ENCODE data around the gene PSMC6. TPM values are rescaled to one million over a fixed set of nuclear protein-coding genes. Genes with fewer than 3 reads are reported as not detected.

The PSMC6 gene
- total RNA-seq, 1 donor from 2014 or later, result 61.5 TPM

GRCh38 chr14:52730709-52731111 lies 23.7 kb downstream of the PSMC6 start:
- peak overlapping the region; percentile 89 for H3K27ac ChIP-seq

GRCh38 chr14:52733824-52734223 lies 26.8 kb downstream of the PSMC6 start:
- no peak for ATAC-seq
- no peak for DNase-seq
- intact Hi-C loops (cut with DNase I), result no loop called here
- Histone ChIP-seq H3K4me3 (no peak overlapping the region), H3K27ac (no peak overlapping the region), H3K4me1 (peaks cover 17% of the 10 kb centered on the region), H3K9me3 (no peaks in the 10 kb centered on the region), H3K36me3 (peaks cover 10% of the 10 kb centered on the region), H3K27me3 (no peaks in the 10 kb centered on the region)
- TF ChIP-seq, protein P1, sequence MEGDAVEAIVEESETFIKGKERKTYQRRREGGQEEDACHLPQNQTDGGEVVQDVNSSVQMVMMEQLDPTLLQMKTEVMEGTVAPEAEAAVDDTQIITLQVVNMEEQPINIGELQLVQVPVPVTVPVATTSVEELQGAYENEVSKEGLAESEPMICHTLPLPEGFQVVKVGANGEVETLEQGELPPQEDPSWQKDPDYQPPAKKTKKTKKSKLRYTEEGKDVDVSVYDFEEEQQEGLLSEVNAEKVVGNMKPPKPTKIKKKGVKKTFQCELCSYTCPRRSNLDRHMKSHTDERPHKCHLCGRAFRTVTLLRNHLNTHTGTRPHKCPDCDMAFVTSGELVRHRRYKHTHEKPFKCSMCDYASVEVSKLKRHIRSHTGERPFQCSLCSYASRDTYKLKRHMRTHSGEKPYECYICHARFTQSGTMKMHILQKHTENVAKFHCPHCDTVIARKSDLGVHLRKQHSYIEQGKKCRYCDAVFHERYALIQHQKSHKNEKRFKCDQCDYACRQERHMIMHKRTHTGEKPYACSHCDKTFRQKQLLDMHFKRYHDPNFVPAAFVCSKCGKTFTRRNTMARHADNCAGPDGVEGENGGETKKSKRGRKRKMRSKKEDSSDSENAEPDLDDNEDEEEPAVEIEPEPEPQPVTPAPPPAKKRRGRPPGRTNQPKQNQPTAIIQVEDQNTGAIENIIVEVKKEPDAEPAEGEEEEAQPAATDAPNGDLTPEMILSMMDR (IDR thresholded peaks at IDR 0.05), result no peak

More at GRCh38 chr14:52730709-52731111, 23.7 kb downstream of the PSMC6 start:
- ATAC-seq, result no peak
- no peak for DNase-seq
- intact Hi-C loops (cut with DNase I), result no loop called here
- no peaks in the 10 kb centered on the region for H3K9me3 ChIP-seq
- peak overlapping the region; percentile 75 for H3K4me3 ChIP-seq
- TF ChIP-seq, protein P1 (IDR thresholded peaks at IDR 0.05), result no peak
- peaks cover 40% of the 10 kb centered on the region for H3K36me3 ChIP-seq
- H3K27me3 ChIP-seq, result no peaks in the 10 kb centered on the region
- peaks cover 10% of the 10 kb centered on the region for H3K4me1 ChIP-seq

DNA sequence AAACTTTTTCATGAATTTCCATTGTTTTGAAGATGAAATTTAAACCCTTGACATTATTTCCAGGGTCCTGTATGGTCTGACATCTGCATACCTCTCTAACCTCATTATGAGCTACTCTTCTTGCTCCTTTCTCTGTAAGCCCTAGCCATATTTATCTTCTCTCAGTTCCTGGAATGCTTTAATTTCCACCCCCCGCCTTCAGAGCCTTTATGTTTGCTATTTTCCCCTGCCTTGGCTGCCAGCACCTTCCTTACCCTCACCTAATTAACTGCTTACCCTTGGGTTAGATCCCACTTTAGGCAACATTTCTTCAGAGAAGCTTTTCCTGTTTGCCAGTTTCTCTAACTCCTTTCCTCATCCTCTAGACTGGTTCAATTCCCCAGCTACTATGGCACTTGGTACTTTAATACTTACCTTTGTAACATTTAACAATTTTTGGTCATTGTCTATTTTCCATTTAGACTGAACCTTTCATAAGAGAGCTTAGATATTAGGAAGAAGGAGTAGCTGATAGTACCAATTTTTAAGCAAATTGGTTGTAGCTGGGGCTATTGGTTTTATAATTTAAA lies 29.0 kb downstream of the PSMC6 start:
- TF ChIP-seq, protein P1 (IDR thresholded peaks at IDR 0.05), result no peak
- H3K27me3 ChIP-seq, result no peaks in the 10 kb centered on the region
- peaks cover 14% of the 10 kb centered on the region for H3K4me1 ChIP-seq
- H3K27ac ChIP-seq, result no peak overlapping the region
- no peak for ATAC-seq
- H3K9me3 ChIP-seq, result no peaks in the 10 kb centered on the region
- intact Hi-C loops (cut with DNase I), result no loop called here
- no peak for DNase-seq
- H3K4me3 ChIP-seq, result no peak overlapping the region
- H3K36me3 ChIP-seq, result peaks cover 10% of the 10 kb centered on the region

DNA sequence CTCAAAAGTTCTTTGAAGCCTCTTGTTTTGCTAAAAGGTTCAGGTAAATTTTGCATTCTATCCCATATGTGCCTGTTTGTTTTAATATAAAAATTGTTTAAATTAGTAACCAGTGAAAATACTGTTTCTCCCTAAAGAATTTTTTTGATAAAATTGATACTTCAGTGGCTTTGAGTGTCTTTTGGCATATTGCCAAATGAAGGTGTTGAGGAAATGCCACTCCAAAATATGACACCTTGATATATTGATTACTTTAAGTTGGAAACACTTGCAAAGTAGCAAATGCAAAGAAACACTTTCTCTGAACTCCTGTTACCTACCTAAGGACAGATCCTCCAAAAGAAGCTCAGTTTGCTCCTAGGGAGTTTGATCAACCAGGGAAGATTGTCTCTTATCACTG lies 31.4 kb downstream of the PSMC6 start:
- no peak for ATAC-seq
- peaks cover 3% of the 10 kb centered on the region for H3K36me3 ChIP-seq
- no peaks in the 10 kb centered on the region for H3K9me3 ChIP-seq
- H3K27me3 ChIP-seq, result no peaks in the 10 kb centered on the region
- TF ChIP-seq, protein P1 (IDR thresholded peaks at IDR 0.05), result no peak
- no peak for DNase-seq
- H3K4me1 ChIP-seq, result peaks cover 28% of the 10 kb centered on the region
- intact Hi-C loops (cut with DNase I), result no loop called here
- no peak overlapping the region for H3K4me3 ChIP-seq
- no peak overlapping the region for H3K27ac ChIP-seq

DNA sequence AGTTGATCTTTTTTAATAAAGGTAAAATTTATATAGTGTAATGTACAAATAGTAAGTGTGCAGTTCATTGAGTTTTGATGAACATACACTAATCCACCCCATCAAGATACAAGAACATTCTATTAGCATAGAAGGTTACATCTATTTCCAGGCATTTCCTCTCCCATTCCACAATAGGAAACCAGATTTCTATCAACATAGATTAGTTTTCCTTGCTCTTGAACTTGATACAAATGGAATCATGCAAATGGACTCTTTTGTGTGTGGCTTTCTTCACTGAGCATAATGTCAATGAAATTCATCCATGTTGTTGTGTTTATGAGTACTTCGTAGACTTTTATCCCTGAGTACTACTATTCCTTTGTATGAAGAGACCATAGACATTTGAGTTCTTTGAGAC lies 33.8 kb downstream of the PSMC6 start:
- Histone ChIP-seq H3K4me1 (peaks cover 25% of the 10 kb centered on the region), H3K27me3 (no peaks in the 10 kb centered on the region), H3K36me3 (peaks cover 6% of the 10 kb centered on the region), H3K4me3 (no peak overlapping the region), H3K27ac (no peak overlapping the region), H3K9me3 (no peaks in the 10 kb centered on the region)
- intact Hi-C loops (cut with DNase I), result no loop called here
- ATAC-seq, result no peak
- TF ChIP-seq, protein P1 (IDR thresholded peaks at IDR 0.05), result no peak
- no peak for DNase-seq

DNA sequence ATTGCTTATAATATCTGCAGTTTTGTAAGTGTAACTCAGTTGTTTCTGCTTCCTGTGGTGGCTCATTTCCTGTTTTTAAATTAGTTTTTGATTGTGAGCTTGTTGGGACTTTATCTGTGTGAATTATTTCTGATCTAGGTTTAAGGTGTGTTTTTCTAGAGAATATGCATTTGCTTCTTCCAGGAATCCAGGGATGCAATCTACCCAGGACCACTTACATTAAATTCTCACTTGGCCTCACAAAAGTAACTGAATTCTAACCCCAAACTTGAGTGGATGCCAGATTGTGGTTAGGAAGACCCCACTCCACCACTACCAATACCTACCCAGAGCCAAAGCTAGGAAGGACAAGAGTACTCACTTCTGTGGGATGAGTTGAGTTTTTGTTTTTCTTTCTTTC lies 34.9 kb downstream of the PSMC6 start:
- H3K27ac ChIP-seq, result peak overlapping the region; percentile 63

More for the DNA sequence above, 34.9 kb downstream of the PSMC6 start:
- ATAC-seq, result no peak
- Histone ChIP-seq H3K27me3 (no peaks in the 10 kb centered on the region), H3K36me3 (peaks cover 15% of the 10 kb centered on the region), H3K9me3 (no peaks in the 10 kb centered on the region), H3K4me3 (no peak overlapping the region), H3K4me1 (peaks cover 18% of the 10 kb centered on the region)
- no peak for DNase-seq
- intact Hi-C loops (cut with DNase I), result no loop called here
- TF ChIP-seq, protein P1 (IDR thresholded peaks at IDR 0.05), result no peak
